ENCODE data around the gene FAT2. TPM values are rescaled to one million over a fixed set of nuclear protein-coding genes. Genes with fewer than 3 reads are reported as not detected.

Gene FAT2
- total RNA-seq, 2 experiments from 2014 or later, result not detected

DNA sequence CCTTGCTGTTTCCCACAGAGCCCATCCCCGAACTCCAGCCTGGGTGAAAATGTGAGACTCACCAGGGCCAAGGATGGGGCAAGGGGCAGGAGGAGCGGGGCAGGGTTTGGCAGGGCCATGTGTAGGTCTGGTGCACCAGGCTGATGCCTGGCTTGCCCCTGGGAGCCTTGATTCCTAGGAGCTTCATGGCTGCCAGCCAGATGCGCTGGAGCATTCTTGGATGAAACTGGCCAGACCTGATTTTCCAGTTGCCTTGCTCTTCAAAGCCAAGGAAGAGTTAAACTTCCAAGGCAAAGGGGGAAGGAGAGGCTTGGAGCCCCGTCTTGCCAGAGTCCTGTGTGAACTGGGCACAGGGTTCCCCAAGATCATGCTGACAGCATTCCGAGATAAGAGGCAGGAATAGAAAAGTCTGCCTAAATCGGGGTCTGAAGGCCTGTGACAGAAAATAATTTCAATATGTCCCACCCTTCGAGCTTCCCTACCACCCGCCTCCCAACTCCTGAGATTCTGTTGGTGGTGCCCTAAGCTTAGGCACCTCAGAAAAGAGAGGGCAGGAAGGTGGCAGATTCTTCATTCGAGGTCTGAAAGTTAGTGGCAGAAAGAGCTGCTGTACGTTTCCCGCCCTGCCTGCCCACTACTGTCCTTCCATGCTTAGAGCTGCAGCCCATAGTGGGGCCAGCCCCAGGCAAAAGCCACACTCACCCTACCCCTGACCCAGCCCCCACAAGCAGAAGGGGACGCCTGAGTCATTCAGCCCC is 20.4 kb downstream of the FAT2 start:
- Histone ChIP-seq H3K36me3 (ENCODE audit: insufficient read depth, low read length) (no peaks in the 10 kb centered on the region), H2AFZ (ENCODE audit: low read length) (no peak overlapping the region), H3K4me2 (ENCODE audit: low read length) (no peak overlapping the region), H3K9me3 (ENCODE audit: low read length) (no peaks in the 10 kb centered on the region), H3K27ac (ENCODE audit: low read depth, low read length, poor library complexity, severe bottlenecking) (no peak overlapping the region), H3K9me2 (ENCODE audit: insufficient read depth, low read length) (no peaks in the 10 kb centered on the region), H4K20me1 (ENCODE audit: insufficient read depth, low read length) (no peaks in the 10 kb centered on the region), H3K79me2 (ENCODE audit: insufficient read depth, low read depth, low read length) (no peaks in the 10 kb centered on the region), H3K4me1 (ENCODE audit: insufficient read depth, low read length, poor library complexity, severe bottlenecking) (no peaks in the 10 kb centered on the region), H3K4me3 (ENCODE audit: low read depth, low read length, poor library complexity, severe bottlenecking) (no peak overlapping the region)
- no peak for DNase-seq (ENCODE audit: low spot score)
- TF ChIP-seq CTCF (conservative IDR thresholded peaks at IDR 0.05; ENCODE audit: low read length) (no peak), EZH2phosphoT487 (IDR thresholded peaks at IDR 0.05; ENCODE audit: borderline replicate concordance, low read depth, low read length) (no peak)
- POLR2A ChIA-PET, result interaction anchor here (1.5 kb wide), 1 partner anchor 21 kb away, joined by 4 read pairs; no protein-coding TSS in a partner anchor
- CTCF ChIA-PET (ENCODE audit: unreplicated experiment), result interaction anchor here (1.2 kb wide), 1 partner anchor 14 kb away, joined by 4 read pairs; no protein-coding TSS in a partner anchor
- intact Hi-C loops (cut with micrococcal nuclease; ENCODE audit: unreplicated experiment), result no loop called here
- no TSS peak for BruUV-seq (replicated peaks)

- CTCF ChIA-PET (ENCODE audit: unreplicated experiment), result no interaction called here
- no peaks in the 10 kb centered on the region for H3K79me2 ChIP-seq (ENCODE audit: insufficient read depth, low read depth, low read length)
- no peak for DNase-seq (ENCODE audit: low spot score)
- BruUV-seq (replicated peaks), result no TSS peak
- intact Hi-C loops (cut with micrococcal nuclease; ENCODE audit: unreplicated experiment), result no loop called here
- H3K36me3 ChIP-seq (ENCODE audit: insufficient read depth, low read length), result no peaks in the 10 kb centered on the region
- no peaks in the 10 kb centered on the region for H3K9me2 ChIP-seq (ENCODE audit: insufficient read depth, low read length)
- TF ChIP-seq EZH2phosphoT487 (IDR thresholded peaks at IDR 0.05; ENCODE audit: borderline replicate concordance, low read depth, low read length) (no peak), CTCF (conservative IDR thresholded peaks at IDR 0.05; ENCODE audit: low read length) (no peak)
- H3K4me3 ChIP-seq (ENCODE audit: low read depth, low read length, poor library complexity, severe bottlenecking), result no peak overlapping the region
- H4K20me1 ChIP-seq (ENCODE audit: insufficient read depth, low read length), result no peaks in the 10 kb centered on the region
- no peak overlapping the region for H2AFZ ChIP-seq (ENCODE audit: low read length)
- no peaks in the 10 kb centered on the region for H3K9me3 ChIP-seq (ENCODE audit: low read length)
- no peak overlapping the region for H3K27ac ChIP-seq (ENCODE audit: low read depth, low read length, poor library complexity, severe bottlenecking)
- POLR2A ChIA-PET, result interaction anchor here (1.5 kb wide), 1 partner anchor 22 kb away, joined by 4 read pairs; no protein-coding TSS in a partner anchor
- H3K4me1 ChIP-seq (ENCODE audit: insufficient read depth, low read length, poor library complexity, severe bottlenecking), result no peaks in the 10 kb centered on the region
- no peak overlapping the region for H3K4me2 ChIP-seq (ENCODE audit: low read length)
These were observed 21.1 kb downstream of the FAT2 start for GRCh38 chr5:151570058-151570457.

Measured in OCI-LY7 (cell line).